C4-2B (cell line): ENCODE data around the gene C1orf74.

Experiments used
- CTCF ChIP-seq: fragments of 450-650 bp; conservative IDR thresholded peaks from 2 replicates; pipeline ENCODE4 v1.5.1; 2017; ENCODE audit warnings: mild to moderate bottlenecking
- ZFX ChIP-seq: fragments of 450-650 bp; IDR thresholded peaks from 2 replicates; pipeline ENCODE4 v1.6.1; 2017

- TF ChIP-seq CTCF (no peak), ZFX (0 out of 2 replicates have a peak, but pooled peaks have one; percentile 11)
These were observed 42.5 kb downstream of the C1orf74 start for GRCh38 chr1:209741889-209742288.
